ENCODE measurements around the gene COX7A2. TPM values are rescaled to one million over a fixed set of nuclear protein-coding genes. Genes with fewer than 3 reads are reported as not detected.
A peak's percentile ranks its signal among the peaks of the same experiment; 100 is the strongest.

COX7A2 gene
- polyA plus RNA-seq, 1 experiment, result 133 TPM

GRCh38 chr6:75288023-75288422, 44.4 kb upstream of the COX7A2 start:
- Histone ChIP-seq H3K4me3 (ENCODE audit: low read depth, low read length) (no peak overlapping the region), H3K27me3 (ENCODE audit: control insufficient read depth, insufficient read depth, low read length) (no peaks in the 10 kb centered on the region), H3K36me3 (ENCODE audit: control insufficient read depth, insufficient read depth, low read length) (no peaks in the 10 kb centered on the region)
- TF ChIP-seq CTCF (IDR thresholded peaks at IDR 0.05; ENCODE audit: insufficient read depth, low read depth, low read length), result no peak
- no peak for DNase-seq (ENCODE audit: low read depth)
- ChIA-PET CTCF (no interaction called here), POLR2A (no interaction called here)

- POLR2A ChIA-PET, result no interaction called here
- DNase-seq (ENCODE audit: low read depth), result no peak
- CTCF ChIA-PET, result no interaction called here
- no peak overlapping the region for H3K4me3 ChIP-seq (ENCODE audit: low read depth, low read length)
- no peaks in the 10 kb centered on the region for H3K27me3 ChIP-seq (ENCODE audit: control insufficient read depth, insufficient read depth, low read length)
- TF ChIP-seq CTCF (IDR thresholded peaks at IDR 0.05; ENCODE audit: insufficient read depth, low read depth, low read length), result no peak
- H3K36me3 ChIP-seq (ENCODE audit: control insufficient read depth, insufficient read depth, low read length), result no peaks in the 10 kb centered on the region
Observed at GRCh38 chr6:75287424-75287823, 43.8 kb upstream of the COX7A2 start.

GRCh38 chr6:75286955-75287354, 43.4 kb upstream of the COX7A2 start:
- POLR2A ChIA-PET, result no interaction called here

GRCh38 chr6:75285283-75285639, 41.7 kb upstream of the COX7A2 start:
- no peak for DNase-seq (ENCODE audit: low read depth)
- ChIA-PET POLR2A (no interaction called here), CTCF (interaction anchor here (1.0 to 1.9 kb wide), 3 partner anchors 10 to 14 kb away, joined by 3 to 5 read pairs (median 4); no protein-coding TSS in a partner anchor)

More at GRCh38 chr6:75286955-75287354, 43.4 kb upstream of the COX7A2 start:
- DNase-seq (ENCODE audit: low read depth), result no peak
- H3K36me3 ChIP-seq (ENCODE audit: control insufficient read depth, insufficient read depth, low read length), result no peaks in the 10 kb centered on the region
- CTCF ChIA-PET, result no interaction called here
- TF ChIP-seq CTCF (IDR thresholded peaks at IDR 0.05; ENCODE audit: insufficient read depth, low read depth, low read length), result no peak
- no peak overlapping the region for H3K4me3 ChIP-seq (ENCODE audit: low read depth, low read length)
- no peaks in the 10 kb centered on the region for H3K27me3 ChIP-seq (ENCODE audit: control insufficient read depth, insufficient read depth, low read length)

GRCh38 chr6:75284632-75285282, 41.2 kb upstream of the COX7A2 start, which contains the start of gene TMEM30A:
TMEM30A (minus strand) TSS chr6:75284792; CDS start chr6:75284638, 154 bp downstream.
- no peaks in the 10 kb centered on the region for H3K36me3 ChIP-seq (ENCODE audit: control insufficient read depth, insufficient read depth, low read length)
- ChIA-PET CTCF (interaction anchor here (0.7 to 1.9 kb wide), 5 partner anchors 10 to 243 kb away, joined by 3 to 5 read pairs (median 4); no protein-coding TSS in a partner anchor), POLR2A (interaction anchor here (0.6 kb wide), 1 partner anchor 17 kb away, joined by 3 read pairs; no protein-coding TSS in a partner anchor)
- H3K27me3 ChIP-seq (ENCODE audit: control insufficient read depth, insufficient read depth, low read length), result no peaks in the 10 kb centered on the region
- TF ChIP-seq CTCF (IDR thresholded peaks at IDR 0.05; ENCODE audit: insufficient read depth, low read depth, low read length), result peak; percentile 4; the same call in 1 of the 2 replicates
- DNase-seq (ENCODE audit: low read depth), result peak; percentile 96
- peak within 1 kb of the TSS; percentile 98 for H3K4me3 ChIP-seq (ENCODE audit: low read depth, low read length)

More at GRCh38 chr6:75285283-75285639, 41.7 kb upstream of the COX7A2 start:
- TF ChIP-seq CTCF (IDR thresholded peaks at IDR 0.05; ENCODE audit: insufficient read depth, low read depth, low read length), result no peak
- Histone ChIP-seq H3K36me3 (ENCODE audit: control insufficient read depth, insufficient read depth, low read length) (no peaks in the 10 kb centered on the region), H3K27me3 (ENCODE audit: control insufficient read depth, insufficient read depth, low read length) (no peaks in the 10 kb centered on the region), H3K4me3 (ENCODE audit: low read depth, low read length) (peak overlapping the region; percentile 98)
